Neural crest cell (in vitro differentiated cells): ENCODE measurements around the gene RAB6A. TPM values are rescaled to one million over a fixed set of nuclear protein-coding genes. Genes with fewer than 3 reads are reported as not detected.
"Not testable (repeated sequence)": the region's sequence is repeated elsewhere in the genome, so short reads cannot be mapped to it uniquely, and the experiment has no call there.

Experiments
- DNase-seq: peaks from one replicate; pipeline ENCODE4 v3.0.0; 2021; ENCODE audit warnings: low read depth, mixed read lengths, low spot score
- H3K27ac Mint-ChIP-seq: one replicate; pipeline ENCODE4 v1.8.0; 2021; ENCODE audit warnings: mild to moderate bottlenecking, mixed read lengths; ENCODE audit not compliant: unreplicated experiment
- H3K27me3 Mint-ChIP-seq: 2 replicates; pipeline ENCODE4 v1.8.0; 2021; ENCODE audit warnings: low read depth, mild to moderate bottlenecking, mixed read lengths
- H3K36me3 Mint-ChIP-seq: 2 replicates; pipeline ENCODE4 v1.8.0; 2021; ENCODE audit warnings: low read depth, mild to moderate bottlenecking, mixed read lengths
- H3K4me1 Mint-ChIP-seq: 2 replicates; pipeline ENCODE4 v1.8.0; 2021; ENCODE audit warnings: mixed read lengths
- H3K4me3 Mint-ChIP-seq: one replicate; pipeline ENCODE4 v1.8.0; 2021; ENCODE audit warnings: mild to moderate bottlenecking, mixed read lengths
- H3K9me3 Mint-ChIP-seq: 2 replicates; pipeline ENCODE4 v1.8.0; 2021; ENCODE audit warnings: mixed read lengths
- total RNA-seq: library from RNA; stranded (reverse); gene quantifications from 2 replicates; pipeline ENCODE4 v1.2.1, GENCODE V29; 2021
- TF ChIP-seq, protein P1 (sequence below): fragments of 200-600 bp; sonication (generic); conservative IDR thresholded peaks from 2 replicates; pipeline ENCODE4 v1.5.0; 2021; ENCODE audit warnings: antibody characterized with exemption, mild to moderate bottlenecking

RAB6A gene
- total RNA-seq, 1 donor from 2014 or later = 85.9 TPM

DNA sequence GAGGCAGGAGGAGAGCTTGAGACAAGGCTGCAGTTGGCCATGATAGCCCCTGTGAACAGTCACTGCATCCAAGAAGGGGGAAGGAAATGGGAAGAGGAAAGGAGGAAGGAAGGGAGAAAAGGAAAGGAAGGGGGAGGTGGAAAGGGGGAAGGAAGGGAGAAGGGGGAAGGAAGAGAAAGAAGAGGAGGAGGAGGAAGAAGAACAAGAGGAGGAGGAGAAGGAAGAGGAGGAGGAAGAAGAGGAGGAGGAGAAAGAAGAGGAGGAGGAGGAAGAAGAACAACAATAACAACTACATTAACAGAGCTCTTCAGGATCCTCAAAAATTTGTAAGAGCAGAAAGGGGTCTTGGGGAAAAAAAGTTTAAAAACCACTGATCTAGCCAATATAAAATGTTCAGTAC, 5.2 kb downstream of the RAB6A start:
- Mint-ChIP-seq H3K4me1 (peaks cover 40% of the 10 kb centered on the region), H3K4me3 (no peak overlapping the region), H3K27me3 (no peaks in the 10 kb centered on the region), H3K27ac (no peak overlapping the region), H3K9me3 (no peaks in the 10 kb centered on the region), H3K36me3 (no peaks in the 10 kb centered on the region)
- TF ChIP-seq, protein P1, sequence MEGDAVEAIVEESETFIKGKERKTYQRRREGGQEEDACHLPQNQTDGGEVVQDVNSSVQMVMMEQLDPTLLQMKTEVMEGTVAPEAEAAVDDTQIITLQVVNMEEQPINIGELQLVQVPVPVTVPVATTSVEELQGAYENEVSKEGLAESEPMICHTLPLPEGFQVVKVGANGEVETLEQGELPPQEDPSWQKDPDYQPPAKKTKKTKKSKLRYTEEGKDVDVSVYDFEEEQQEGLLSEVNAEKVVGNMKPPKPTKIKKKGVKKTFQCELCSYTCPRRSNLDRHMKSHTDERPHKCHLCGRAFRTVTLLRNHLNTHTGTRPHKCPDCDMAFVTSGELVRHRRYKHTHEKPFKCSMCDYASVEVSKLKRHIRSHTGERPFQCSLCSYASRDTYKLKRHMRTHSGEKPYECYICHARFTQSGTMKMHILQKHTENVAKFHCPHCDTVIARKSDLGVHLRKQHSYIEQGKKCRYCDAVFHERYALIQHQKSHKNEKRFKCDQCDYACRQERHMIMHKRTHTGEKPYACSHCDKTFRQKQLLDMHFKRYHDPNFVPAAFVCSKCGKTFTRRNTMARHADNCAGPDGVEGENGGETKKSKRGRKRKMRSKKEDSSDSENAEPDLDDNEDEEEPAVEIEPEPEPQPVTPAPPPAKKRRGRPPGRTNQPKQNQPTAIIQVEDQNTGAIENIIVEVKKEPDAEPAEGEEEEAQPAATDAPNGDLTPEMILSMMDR = no peak
- no peak for DNase-seq

DNA sequence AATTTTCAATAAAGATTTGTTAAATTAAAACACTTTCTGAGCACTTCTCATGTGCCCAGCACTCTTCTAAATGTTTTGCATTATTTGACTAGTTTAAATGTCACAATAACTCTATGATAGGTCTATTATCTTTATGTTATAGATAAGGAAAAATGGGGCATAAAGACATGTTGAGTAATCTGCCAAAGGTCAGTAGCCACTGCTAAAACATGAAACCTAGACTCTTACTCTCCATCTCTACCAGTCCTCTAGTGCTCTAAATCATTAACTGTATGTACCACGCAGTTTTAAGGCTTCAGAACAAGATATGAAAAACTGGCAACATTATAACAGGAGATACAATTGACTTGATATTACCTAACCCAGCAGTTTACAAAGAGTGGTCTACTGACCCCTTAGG, 6.9 kb downstream of the RAB6A start:
- TF ChIP-seq, protein P1 = no peak
- no peak for DNase-seq
- H3K4me1 Mint-ChIP-seq = peaks cover 35% of the 10 kb centered on the region
- no peaks in the 10 kb centered on the region for H3K9me3 Mint-ChIP-seq
- no peaks in the 10 kb centered on the region for H3K27me3 Mint-ChIP-seq
- no peak overlapping the region for H3K27ac Mint-ChIP-seq
- H3K36me3 Mint-ChIP-seq = no peaks in the 10 kb centered on the region
- H3K4me3 Mint-ChIP-seq = no peak overlapping the region

DNA sequence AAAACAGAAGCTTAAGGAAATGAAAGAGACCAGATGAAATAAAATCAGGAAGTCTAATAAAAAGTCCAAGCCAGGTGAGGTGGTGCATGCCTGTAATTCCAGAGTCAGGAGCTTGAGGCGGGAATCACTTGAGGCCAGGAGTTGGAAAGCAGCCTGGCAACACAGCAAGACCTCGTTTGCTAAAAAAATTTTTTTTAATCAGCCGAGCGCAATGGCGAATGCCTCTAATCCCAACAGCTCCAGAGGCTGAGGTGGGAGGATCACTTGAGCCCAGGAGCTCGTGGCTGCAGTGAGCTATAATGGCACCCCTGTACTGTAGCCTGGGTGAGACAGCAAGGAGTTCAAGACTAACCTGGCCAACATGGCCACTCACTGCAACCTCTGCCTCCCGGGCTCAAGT, 8.0 kb downstream of the RAB6A start:
- Mint-ChIP-seq H3K36me3 (no peaks in the 10 kb centered on the region), H3K4me3 (no peak overlapping the region), H3K9me3 (no peaks in the 10 kb centered on the region), H3K27me3 (no peaks in the 10 kb centered on the region), H3K4me1 (peaks cover 25% of the 10 kb centered on the region), H3K27ac (no peak overlapping the region)
- DNase-seq = no peak
- TF ChIP-seq, protein P1 = no peak

DNA sequence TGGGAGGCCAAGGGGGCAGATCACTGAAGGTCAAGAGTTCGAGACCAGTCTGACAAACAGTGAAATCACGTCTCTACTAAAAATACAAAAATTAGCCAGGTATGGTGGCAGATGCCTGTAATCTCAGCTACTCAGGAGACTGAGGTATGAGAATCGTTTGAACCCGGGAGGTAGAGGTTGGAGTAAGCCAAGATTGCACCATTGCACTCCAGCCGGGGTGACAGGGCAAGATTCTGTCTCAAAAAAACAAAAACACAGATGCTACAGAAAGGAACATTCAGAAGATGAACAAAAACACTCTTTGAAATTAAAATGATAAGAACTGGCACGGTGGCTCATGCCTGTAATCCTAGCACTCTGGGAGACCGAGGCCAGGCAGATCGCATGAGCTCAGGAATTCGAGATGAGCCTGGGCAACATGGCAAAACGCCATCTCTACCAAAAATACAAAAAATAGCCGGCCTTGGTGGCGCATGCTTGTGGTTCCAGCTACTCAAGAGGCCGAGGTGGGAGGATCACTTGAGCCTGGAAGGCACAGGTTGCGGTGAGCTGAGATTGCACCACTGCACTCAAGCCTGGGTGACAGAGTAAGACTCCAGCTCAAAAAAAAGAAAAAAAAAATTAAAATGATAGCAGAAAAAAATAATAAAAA, 8.5 kb downstream of the RAB6A start:
- TF ChIP-seq, protein P1 = no peak
- Mint-ChIP-seq H3K4me3 (no peak overlapping the region), H3K27me3 (no peaks in the 10 kb centered on the region), H3K4me1 (peaks cover 23% of the 10 kb centered on the region), H3K27ac (no peak overlapping the region), H3K36me3 (no peaks in the 10 kb centered on the region), H3K9me3 (no peaks in the 10 kb centered on the region)
- no peak for DNase-seq

DNA sequence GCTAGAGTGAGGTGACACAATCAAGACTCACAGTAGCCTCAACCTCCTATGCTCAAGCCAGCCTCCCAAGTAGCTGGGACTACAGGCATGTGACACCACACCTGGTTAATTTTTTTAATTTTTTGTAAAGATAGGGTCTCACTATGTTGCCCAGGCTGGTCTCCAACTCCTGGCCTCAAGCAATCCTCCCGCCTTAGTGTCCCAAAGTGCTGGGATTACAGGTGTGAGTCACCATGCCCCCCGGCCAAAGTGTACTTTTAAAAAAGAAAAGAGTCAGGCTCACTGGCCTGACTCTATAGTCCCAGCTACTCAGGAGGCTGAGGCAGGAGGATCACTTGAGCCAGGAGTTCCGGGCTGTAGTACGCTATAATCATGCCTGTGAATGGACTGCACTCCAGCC, 10.0 kb downstream of the RAB6A start:
- not testable (repeated sequence) for H3K27ac Mint-ChIP-seq, H3K4me3 Mint-ChIP-seq, H3K36me3 Mint-ChIP-seq, H3K27me3 Mint-ChIP-seq, H3K9me3 Mint-ChIP-seq, DNase-seq
- peaks cover 22% of the 10 kb centered on the region for H3K4me1 Mint-ChIP-seq

DNA sequence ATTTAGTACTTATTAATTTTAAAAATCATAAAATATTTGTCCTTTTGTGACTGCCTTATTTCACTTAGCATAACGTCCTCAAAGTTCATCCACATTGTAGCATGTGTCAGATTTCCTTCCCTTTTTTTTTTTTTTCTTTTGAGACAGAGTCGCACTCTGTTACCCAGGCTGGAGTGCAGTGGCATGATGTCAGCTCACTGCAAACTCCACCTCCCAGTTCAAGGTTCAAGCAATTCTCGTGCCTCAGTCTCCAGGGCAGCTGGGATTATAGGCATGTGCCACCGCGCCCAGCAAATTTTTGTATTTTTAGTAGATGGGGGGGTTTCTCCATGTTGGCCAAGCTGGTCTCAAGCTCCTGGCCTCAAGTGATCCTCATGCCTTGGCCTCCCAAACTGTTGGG, 10.6 kb downstream of the RAB6A start:
- H3K36me3 Mint-ChIP-seq = no peaks in the 10 kb centered on the region
- no peaks in the 10 kb centered on the region for H3K27me3 Mint-ChIP-seq
- no peak overlapping the region for H3K4me3 Mint-ChIP-seq
- H3K27ac Mint-ChIP-seq = peak overlapping the region; percentile 50
- no peak for DNase-seq
- peaks cover 22% of the 10 kb centered on the region for H3K4me1 Mint-ChIP-seq
- TF ChIP-seq, protein P1 = no peak
- no peaks in the 10 kb centered on the region for H3K9me3 Mint-ChIP-seq
